PC-9 (cell line): ENCODE measurements around the gene TACSTD2. TPM values are rescaled to one million over a fixed set of nuclear protein-coding genes. Genes with fewer than 3 reads are reported as not detected.

Experiments
- BruUV-seq: library from RNA; stranded (reverse); fragments of 400-500 nt; replicated peaks from 2 replicates; lab custom pipeline; 2021; lab: Mats Ljungman, UMichigan
- CTCF ChIA-PET: fragments of 300-600 bp; sonication (Branson Sonifier 250); formaldehyde crosslinking; loops from one replicate; lab custom pipeline; 2022; ENCODE audit warnings: antibody characterized with exemption; lab: Charles Lee
- POLR2A ChIA-PET: fragments of 300-600 bp; sonication (Branson Sonifier 250); formaldehyde crosslinking; loops from one replicate; lab custom pipeline; 2022; ENCODE audit warnings: antibody characterized with exemption; ENCODE audit not compliant: unreplicated experiment; lab: Charles Lee
- DNase-seq, 2 experiments: peaks; one replicate each; pipeline versions ENCODE4 v3.0.0 to v3.0.0-alpha.2; 2015 to 2022; ENCODE audit warnings: mixed read lengths in 1 of 2
- H2AFZ ChIP-seq: fragments of 200-600 bp; sonication (generic); 2 replicates; pipeline ENCODE4 v1.8.1; 2017; ENCODE audit warnings: antibody characterized with exemption
- H3F3A ChIP-seq: fragments of 200-600 bp; sonication (generic); 2 replicates; pipeline ENCODE4 v1.8.1; 2017; ENCODE audit warnings: antibody characterized with exemption, mild to moderate bottlenecking, low read depth; ENCODE audit not compliant: insufficient read depth
- H3K27ac ChIP-seq: fragments of 200-600 bp; sonication (generic); 2 replicates; pipeline ENCODE4 v1.6.1; 2016; ENCODE audit warnings: mixed run types
- H3K27me3 ChIP-seq: fragments of 200-600 bp; sonication (generic); 2 replicates; pipeline ENCODE4 v1.6.1; 2016; ENCODE audit warnings: low read depth, mixed run types; ENCODE audit not compliant: insufficient read depth
- H3K36me3 ChIP-seq: fragments of 200-600 bp; sonication (generic); 2 replicates; pipeline ENCODE4 v1.6.1; 2016; ENCODE audit warnings: low read depth, mixed run types
- H3K4me1 ChIP-seq: fragments of 200-600 bp; sonication (generic); replicated peaks from 2 replicates; pipeline ENCODE4 v1.6.1; 2016; ENCODE audit warnings: mixed run types; ENCODE audit not compliant: insufficient read depth
- H3K4me2 ChIP-seq: fragments of 200-600 bp; sonication (generic); 2 replicates; pipeline ENCODE4 v1.6.1; 2017; ENCODE audit warnings: mixed run types
- H3K4me3 ChIP-seq: fragments of 200-600 bp; sonication (generic); 2 replicates; pipeline ENCODE4 v1.6.1; 2016; ENCODE audit warnings: mixed run types
- H3K79me2 ChIP-seq: fragments of 200-600 bp; sonication (generic); 2 replicates; pipeline ENCODE4 v1.6.1; 2017; ENCODE audit warnings: low read depth, mixed run types
- H3K9me2 ChIP-seq: fragments of 200-600 bp; sonication (generic); 2 replicates; pipeline ENCODE4 v1.8.1; 2017; ENCODE audit warnings: mild to moderate bottlenecking; ENCODE audit not compliant: insufficient read depth
- H3K9me3 ChIP-seq: fragments of 200-600 bp; sonication (generic); 2 replicates; pipeline ENCODE4 v1.8.1; 2016; ENCODE audit warnings: low read depth; ENCODE audit not compliant: insufficient read depth
- H4K20me1 ChIP-seq: fragments of 200-600 bp; sonication (generic); 2 replicates; pipeline ENCODE4 v1.8.1; 2017; ENCODE audit not compliant: insufficient read depth
- CTCF ChIP-seq: fragments of 200-600 bp; sonication (generic); conservative IDR thresholded peaks from 2 replicates; pipeline ENCODE4 v1.6.1; 2017; ENCODE audit warnings: mixed run types, antibody characterized with exemption, mild to moderate bottlenecking, moderate library complexity
- EZH2 ChIP-seq: fragments of 200-600 bp; sonication (generic); IDR thresholded peaks from 2 replicates; pipeline ENCODE4 v1.8.0; 2017; ENCODE audit warnings: antibody characterized with exemption, low read depth
- intact Hi-C: fragments of 100-400 bp; cut with micrococcal nuclease; formaldehyde crosslinking; loops from one replicate; pipeline ENCODE4 v1.10.0; 2022; ENCODE audit not compliant: unreplicated experiment
- total RNA-seq: library from RNA; stranded (reverse); gene quantifications from 2 replicates; pipeline ENCODE4 v1.2.3, GENCODE V29; 2021

TACSTD2 gene
- total RNA-seq, 1 experiment from 2014 or later: 489 TPM

GRCh38 chr1:58548371-58548770, 28.7 kb downstream of the TACSTD2 start:
- H3K4me2 ChIP-seq: no peak overlapping the region
- no peak overlapping the region for H2AFZ ChIP-seq
- H3K27me3 ChIP-seq: no peaks in the 10 kb centered on the region
- H3K9me2 ChIP-seq: no peaks in the 10 kb centered on the region
- no peaks in the 10 kb centered on the region for H3K9me3 ChIP-seq
- DNase-seq: no peak
- ChIA-PET POLR2A (no interaction called here), CTCF (interaction anchor here (1.0 kb wide), 1 partner anchor 26 kb away, joined by 3 read pairs; no protein-coding TSS in a partner anchor)
- 0 out of 2 replicates have a peak, but pooled peaks cover 5% of the 10 kb centered on the region for H3F3A ChIP-seq
- no peak overlapping the region for H3K27ac ChIP-seq
- no peak overlapping the region for H3K4me3 ChIP-seq
- peaks cover 14% of the 10 kb centered on the region; the same call in 1 of the 2 replicates for H3K79me2 ChIP-seq
- H3K4me1 ChIP-seq: peaks cover 11% of the 10 kb centered on the region
- no peaks in the 10 kb centered on the region for H4K20me1 ChIP-seq
- intact Hi-C loops: no loop called here
- H3K36me3 ChIP-seq: no peaks in the 10 kb centered on the region
- no TSS peak for BruUV-seq
- TF ChIP-seq CTCF (no peak), EZH2 (no peak)

DNA sequence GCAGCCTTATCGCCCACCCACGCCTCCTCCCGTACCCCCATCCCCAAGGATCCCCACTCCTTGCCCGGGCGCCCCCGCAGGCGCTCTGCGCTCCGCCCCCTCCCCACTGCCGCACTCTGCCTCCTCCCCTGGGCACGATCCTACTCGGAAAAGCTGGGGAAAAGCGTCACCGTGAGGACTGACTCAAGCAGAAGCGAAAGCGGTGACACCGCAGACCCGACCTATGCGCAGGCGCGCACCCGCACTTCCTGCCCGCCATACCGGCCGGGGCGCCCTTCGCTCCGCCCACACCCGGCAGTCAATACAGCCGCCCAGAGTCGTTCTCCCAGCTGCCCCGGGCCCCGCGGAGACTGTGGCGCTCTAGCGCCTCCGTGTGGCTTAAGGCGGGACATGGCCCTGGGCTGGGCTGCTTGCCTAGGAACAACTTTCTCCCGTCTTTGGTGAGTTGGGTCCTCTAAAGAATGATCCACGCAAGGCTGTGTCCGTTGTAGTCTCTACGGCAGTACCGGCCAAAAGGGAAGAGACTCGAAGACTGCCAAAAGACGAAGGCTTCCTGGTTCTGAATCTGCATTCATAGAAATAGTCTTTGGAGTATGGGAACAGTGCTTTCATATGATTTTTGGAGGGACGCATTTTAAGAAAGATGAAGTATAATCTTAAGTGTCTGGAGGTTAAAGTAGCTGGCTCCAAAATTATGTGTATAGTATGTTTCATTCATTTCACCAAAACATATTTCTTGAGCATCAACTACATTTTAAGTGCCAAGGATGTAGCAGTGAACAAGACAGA, 30.3 kb downstream of the TACSTD2 start, which contains the start of gene OMA1:
TSS of gene OMA1 (minus strand) at position 207 of the 789 bp plus-strand sequence. CDS start 7,432 bp downstream, outside the sequence.
- DNase-seq: peak; percentile 85 to 98
- ChIA-PET POLR2A (interaction anchor here (0.8 kb wide), 1 partner anchor 26 kb away, joined by 4 read pairs; no protein-coding TSS in a partner anchor), CTCF (interaction anchor here (0.6 to 0.8 kb wide), 4 partner anchors 106 to 1345 kb away, joined by 4 to 16 read pairs (median 5); no protein-coding TSS in a partner anchor)
- Histone ChIP-seq H3K4me1 (peaks cover 11% of the 10 kb centered on the region), H3K4me2 (peak within 1 kb of the TSS; percentile 98), H2AFZ (peak within 1 kb of the TSS; percentile 80), H3K9me3 (no peaks in the 10 kb centered on the region), H4K20me1 (no peaks in the 10 kb centered on the region), H3K4me3 (peak within 1 kb of the TSS; percentile 85), H3K36me3 (no peaks in the 10 kb centered on the region), H3K27ac (peak within 1 kb of the TSS; percentile 79), H3K9me2 (no peaks in the 10 kb centered on the region), H3K79me2 (peaks cover 14% of the 10 kb centered on the region; the same call in 1 of the 2 replicates), H3F3A (0 out of 2 replicates have a peak, but pooled peaks cover 11% of the 10 kb centered on the region), H3K27me3 (no peaks in the 10 kb centered on the region)
- intact Hi-C loops: loop anchor here (1.0 to 2.0 kb wide), 4 partner anchors 26 to 106 kb away; partner anchors contain the start of gene TACSTD2
- TF ChIP-seq CTCF (peak; percentile 90), EZH2 (no peak)
- TSS peak; percentile 88 for BruUV-seq
